Psoas muscle (tissue), 8 donors: ENCODE results near the gene SGCD. TPM values are rescaled to one million over a fixed set of nuclear protein-coding genes. Genes with fewer than 3 reads are reported as not detected.

Experiments
- ATAC-seq, 4 donors: fragments of 200-7000 bp; cut with Tn5 transposase; one replicate each; pipeline ENCODE4 v1.9.1; 2020; ENCODE audit warnings: moderate library complexity in 3 of 4, mild to moderate bottlenecking in 2 of 4
- DNase-seq, 2 donors: peaks; one replicate each; pipeline ENCODE4 v3.0.0-alpha.2; 2020
- H3K27ac ChIP-seq: fragments of 200-600 bp; one replicate; pipeline ENCODE4 v1.8.0; 2022
- H3K27me3 ChIP-seq, 3 donors: fragments of 200-600 bp in 1 of 3; one replicate each; pipeline versions ENCODE4 v1.6.1 to v1.8.0; 2013 to 2022; ENCODE audit warnings: low read length in 2 of 3, mild to moderate bottlenecking in 2 of 3, moderate library complexity in 1 of 3; ENCODE audit not compliant: insufficient read depth in 3 of 3
- H3K36me3 ChIP-seq, 2 donors: fragments of 200-600 bp in 1 of 2; one replicate each; pipeline versions ENCODE4 v1.6.1 to v1.8.0; 2013 to 2022; ENCODE audit warnings: low read depth in 1 of 2, mild to moderate bottlenecking in 1 of 2, moderate library complexity in 1 of 2; ENCODE audit not compliant: insufficient read depth in 1 of 2
- H3K4me1 ChIP-seq: fragments of 200-600 bp; one replicate; pipeline ENCODE4 v1.8.0; 2022
- H3K4me3 ChIP-seq: fragments of 200-600 bp; one replicate; pipeline ENCODE4 v1.8.0; 2022; ENCODE audit warnings: mild to moderate bottlenecking
- H3K9me3 ChIP-seq: fragments of 200-600 bp; one replicate; pipeline ENCODE4 v1.8.0; 2022
- WGBS, 3 donors: extraction: QIAGEN DNeasy Blood & Tissue Kit; methylation state at CpG; one replicate each; pipeline versions ENCODE4 v1.1.6 to v1.1.7; 2013; 5-methylcytosine and 5-hydroxymethylcytosine counted together
- intact Hi-C, 2 donors: fragments of 100-400 bp; cut with DNase I; formaldehyde crosslinking; loops; one replicate each; pipeline versions ENCODE4 v1.11.0 to v1.14.2; 2022
- polyA plus RNA-seq, 3 donors: library from polyadenylated mRNA; stranded (reverse); fragments of 200-250 nt; gene quantifications; one replicate each; pipeline ENCODE4 v1.2.3, GENCODE V29; 2013
- total RNA-seq, 4 donors: library from RNA; stranded (reverse); fragmentation: NEBNext Ultra II Directional in 2 of 4; extraction: Animal tissue kit (Norgen Biotek cat#: 25700) in 2 of 4; gene quantifications; one replicate each; pipeline versions ENCODE4 v1.2.1 to v1.2.4, GENCODE V29; 2021 to 2023
- TF ChIP-seq, protein P1 (sequence below): fragments of 200-600 bp; IDR thresholded peaks from one replicate; pipeline ENCODE4 v1.8.0; 2022; ENCODE audit warnings: antibody characterized with exemption
- donor health status: healthy with polysubstance abuse.
- donor health status: DM: no; HTN: no; CAD: no; lungs with moderate emphysema.
- donor health status: Bipolar disorder and iron deficiency.
- donor health status: healthy.
- donor health status: DM: yes; HTN: yes; CAD: no.
- donor health status: DM: no; HTN: no; CAD: no.
- donor health status: DM: no; HTN: no; CAD: no.
- donor health status: DM: yes; HTN: yes; CAD: no.

The SGCD gene
- total and polyA plus RNA-seq, 7 donors, result 13.2 to 51.5 (median 33.2) TPM

DNA sequence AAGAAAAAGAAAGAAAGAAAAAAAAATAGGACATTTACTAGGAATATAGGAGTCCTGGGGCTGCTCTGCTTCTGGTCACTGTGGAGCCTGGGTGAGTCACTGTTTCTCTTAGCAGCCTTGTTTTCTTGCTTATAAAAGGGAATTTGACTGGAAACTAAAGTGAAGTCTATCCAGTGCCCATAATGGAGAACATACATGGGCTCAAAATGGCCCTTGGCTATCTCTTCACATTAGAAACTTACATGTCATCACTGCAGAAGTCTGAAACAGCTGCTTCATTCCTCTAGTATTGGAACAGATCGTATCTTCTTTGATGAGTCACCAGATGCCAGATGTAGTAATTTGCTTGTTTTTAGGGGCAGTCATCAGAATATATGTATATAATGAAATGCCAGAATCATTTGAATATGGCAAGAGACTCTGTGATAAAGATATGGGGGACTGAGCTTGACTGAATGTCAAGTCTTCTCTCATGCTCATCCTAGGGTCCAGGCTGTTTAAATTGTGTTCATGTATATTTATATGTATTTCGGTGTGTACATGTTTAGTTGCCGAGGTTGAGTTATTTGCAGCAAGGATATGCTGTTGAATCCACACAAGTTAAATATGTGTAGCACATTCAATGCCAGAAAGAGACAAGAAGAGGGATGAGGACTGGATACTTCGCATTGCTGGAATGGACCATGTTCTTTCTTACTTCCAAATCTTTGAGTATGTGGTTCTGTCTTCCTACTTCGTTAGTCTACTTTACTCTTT is 56.7 kb downstream of the SGCD start:
- intact Hi-C loops, result no loop called here
- H3K27ac ChIP-seq, result peak overlapping the region; percentile 63
- TF ChIP-seq, protein P1, sequence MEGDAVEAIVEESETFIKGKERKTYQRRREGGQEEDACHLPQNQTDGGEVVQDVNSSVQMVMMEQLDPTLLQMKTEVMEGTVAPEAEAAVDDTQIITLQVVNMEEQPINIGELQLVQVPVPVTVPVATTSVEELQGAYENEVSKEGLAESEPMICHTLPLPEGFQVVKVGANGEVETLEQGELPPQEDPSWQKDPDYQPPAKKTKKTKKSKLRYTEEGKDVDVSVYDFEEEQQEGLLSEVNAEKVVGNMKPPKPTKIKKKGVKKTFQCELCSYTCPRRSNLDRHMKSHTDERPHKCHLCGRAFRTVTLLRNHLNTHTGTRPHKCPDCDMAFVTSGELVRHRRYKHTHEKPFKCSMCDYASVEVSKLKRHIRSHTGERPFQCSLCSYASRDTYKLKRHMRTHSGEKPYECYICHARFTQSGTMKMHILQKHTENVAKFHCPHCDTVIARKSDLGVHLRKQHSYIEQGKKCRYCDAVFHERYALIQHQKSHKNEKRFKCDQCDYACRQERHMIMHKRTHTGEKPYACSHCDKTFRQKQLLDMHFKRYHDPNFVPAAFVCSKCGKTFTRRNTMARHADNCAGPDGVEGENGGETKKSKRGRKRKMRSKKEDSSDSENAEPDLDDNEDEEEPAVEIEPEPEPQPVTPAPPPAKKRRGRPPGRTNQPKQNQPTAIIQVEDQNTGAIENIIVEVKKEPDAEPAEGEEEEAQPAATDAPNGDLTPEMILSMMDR, result no peak
- no peak overlapping the region for H3K4me3 ChIP-seq
- 32 to 62% (median 59%) methylated on average over 5 of the region's 5 CpGs for WGBS, 3 donors
- no peak for DNase-seq
- peak; percentile 73 to 85 (median 80) for ATAC-seq
- H3K4me1 ChIP-seq, result peaks cover 50% of the 10 kb centered on the region
- no peaks in the 10 kb centered on the region for H3K36me3 ChIP-seq
- no peaks in the 10 kb centered on the region for H3K27me3 ChIP-seq
- H3K9me3 ChIP-seq, result no peaks in the 10 kb centered on the region

DNA sequence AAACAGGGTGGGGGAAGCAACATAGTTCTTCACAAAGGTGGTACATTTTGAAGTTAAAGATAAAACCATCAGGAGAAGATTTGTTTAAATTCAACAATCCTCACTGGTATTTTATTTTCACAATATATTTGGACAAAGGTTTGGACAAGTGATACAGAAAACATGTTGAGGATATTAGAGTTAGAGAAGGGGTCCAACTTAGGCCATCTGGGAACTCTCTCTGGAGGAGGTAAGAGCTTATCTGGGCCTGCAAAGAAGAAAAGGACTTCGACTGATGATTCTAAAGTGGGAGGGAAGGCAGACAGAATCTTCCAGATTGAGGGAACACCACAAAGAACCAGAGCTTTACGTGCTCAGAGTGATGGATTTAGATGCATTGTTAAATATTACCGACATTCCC is 58.5 kb downstream of the SGCD start:
- no peaks in the 10 kb centered on the region for H3K9me3 ChIP-seq
- 80 to 88% (median 85%) methylated on average over 3 of the region's 3 CpGs for WGBS, 3 donors
- no peak overlapping the region for H3K4me3 ChIP-seq
- intact Hi-C loops, result no loop called here
- TF ChIP-seq, protein P1, result no peak
- H3K4me1 ChIP-seq, result peaks cover 54% of the 10 kb centered on the region
- no peak for DNase-seq
- H3K27me3 ChIP-seq, result no peaks in the 10 kb centered on the region
- no peak for ATAC-seq
- H3K36me3 ChIP-seq, result no peaks in the 10 kb centered on the region
- H3K27ac ChIP-seq, result no peak overlapping the region

DNA sequence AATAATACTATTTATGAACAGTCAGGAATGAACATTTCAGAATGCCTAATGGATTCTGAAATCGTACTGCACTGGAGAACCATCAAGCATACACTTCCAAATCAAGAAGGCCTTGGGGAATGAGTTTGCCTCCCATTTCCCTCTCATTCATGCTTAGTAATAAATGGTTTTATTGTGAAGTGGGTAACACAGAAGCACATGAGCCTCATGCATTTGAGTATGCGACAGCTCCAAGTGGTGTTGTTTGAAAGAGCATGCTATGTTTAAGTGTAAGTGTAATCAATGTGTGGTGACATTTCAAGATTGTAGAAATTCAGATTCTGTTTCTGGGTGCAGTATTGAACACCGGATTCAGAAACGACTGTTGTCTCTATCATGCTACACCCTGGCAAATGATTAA is 60.0 kb downstream of the SGCD start:
- DNase-seq (no peak), ATAC-seq (no peak)
- Histone ChIP-seq H3K4me1 (peaks cover 46% of the 10 kb centered on the region), H3K27me3 (no peaks in the 10 kb centered on the region), H3K9me3 (no peaks in the 10 kb centered on the region), H3K36me3 (no peaks in the 10 kb centered on the region), H3K4me3 (no peak overlapping the region), H3K27ac (no peak overlapping the region)
- 69 to 73% (median 73%) methylated on average over 4 of the region's 4 CpGs for WGBS, 3 donors
- TF ChIP-seq, protein P1, result no peak
- intact Hi-C loops, result no loop called here

DNA sequence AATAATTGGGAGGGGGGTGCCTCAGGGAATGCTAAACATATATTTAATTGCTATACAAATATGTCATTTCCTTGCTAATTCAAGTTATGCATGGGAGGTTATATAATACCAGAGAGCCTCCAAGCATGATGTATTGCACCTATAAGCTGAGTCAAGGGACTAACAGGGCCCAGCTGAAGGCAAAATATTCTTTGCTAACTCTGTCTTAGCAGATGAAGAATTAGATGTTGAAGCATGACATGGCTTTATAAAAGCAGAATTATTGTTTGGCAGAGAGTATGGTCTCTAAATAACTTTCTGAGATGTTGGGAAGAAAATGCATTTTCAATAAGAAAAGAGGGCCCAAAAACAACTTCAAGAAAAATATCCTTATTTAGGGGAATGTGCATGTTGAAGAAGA is 60.4 kb downstream of the SGCD start:
- TF ChIP-seq, protein P1, result no peak
- Histone ChIP-seq H3K9me3 (no peaks in the 10 kb centered on the region), H3K27ac (no peak overlapping the region), H3K4me3 (no peak overlapping the region), H3K36me3 (no peaks in the 10 kb centered on the region), H3K4me1 (peaks cover 44% of the 10 kb centered on the region), H3K27me3 (no peaks in the 10 kb centered on the region)
- DNase-seq (no peak), ATAC-seq (no peak)
- intact Hi-C loops, result no loop called here

DNA sequence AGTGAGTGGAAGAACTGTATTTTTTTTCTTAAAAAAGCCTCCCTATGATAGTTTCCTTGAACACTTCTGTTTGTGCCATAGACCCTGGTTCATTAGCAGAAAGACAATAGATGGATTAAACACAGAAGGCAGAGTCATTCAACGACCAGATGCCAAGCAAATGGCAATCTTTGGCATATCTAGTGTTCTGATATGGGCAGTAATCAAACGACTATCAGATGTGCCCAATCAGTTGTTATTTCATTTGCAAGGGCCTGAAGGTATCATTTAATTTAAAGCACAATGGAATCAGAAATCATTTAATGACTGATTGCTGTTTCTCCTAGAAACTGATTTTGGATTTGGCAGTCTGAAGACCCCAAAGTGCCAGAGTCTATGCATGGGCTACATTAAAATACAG is 61.3 kb downstream of the SGCD start:
- DNase-seq, result no peak
- intact Hi-C loops, result no loop called here
- H3K4me1 ChIP-seq, result peaks cover 38% of the 10 kb centered on the region
- H3K27ac ChIP-seq, result no peak overlapping the region
- no peaks in the 10 kb centered on the region for H3K36me3 ChIP-seq
- no peak overlapping the region for H3K4me3 ChIP-seq
- no peak for ATAC-seq
- 21 to 53% (median 31%) methylated on average over 2 of the region's 2 CpGs for WGBS, 3 donors
- no peaks in the 10 kb centered on the region for H3K27me3 ChIP-seq
- H3K9me3 ChIP-seq, result no peaks in the 10 kb centered on the region
- TF ChIP-seq, protein P1, result no peak
